HG02943 (cell line): ENCODE results near the gene PCBP2.

Experiments used
- ATAC-seq: cut with Tn5 transposase; IDR thresholded peaks from one replicate; pipeline ENCODE4 v1.9.1; 2021; ENCODE audit warnings: mild to moderate bottlenecking, low read depth, moderate library complexity; ENCODE audit not compliant: unreplicated experiment

The PCBP2 gene

GRCh38 chr12:53489242-53489864 lies 37.5 kb downstream of the PCBP2 start:
- no peak for ATAC-seq

- no peak for ATAC-seq
Measured at GRCh38 chr12:53492188-53492587, 40.3 kb downstream of the PCBP2 start.

GRCh38 chr12:53492830-53493609 lies 41.1 kb downstream of the PCBP2 start:
- ATAC-seq, result peak; percentile 86

- no peak for ATAC-seq
Measured at GRCh38 chr12:53493610-53494391, 41.9 kb downstream of the PCBP2 start.

- no peak for ATAC-seq
Measured at GRCh38 chr12:53495903-53496751, 44.2 kb downstream of the PCBP2 start.

- ATAC-seq, result no peak
Measured at GRCh38 chr12:53496752-53497032, 44.8 kb downstream of the PCBP2 start.

GRCh38 chr12:53497461-53497860 lies 45.6 kb downstream of the PCBP2 start:
- ATAC-seq, result no peak

GRCh38 chr12:53498235-53498630 lies 46.3 kb downstream of the PCBP2 start:
- no peak for ATAC-seq

- ATAC-seq, result no peak
Measured at GRCh38 chr12:53499266-53500141, 47.6 kb downstream of the PCBP2 start, which contains the start of gene MAP3K12. Gene MAP3K12 (minus strand): TSS chr12:53499458. CDS start chr12:53487391, 12,067 bp downstream.

- ATAC-seq, result no peak
Measured at GRCh38 chr12:53500142-53500775, 48.4 kb downstream of the PCBP2 start.

GRCh38 chr12:53500776-53501614 lies 49.1 kb downstream of the PCBP2 start, which contains the start of gene TARBP2:
Gene TARBP2 (plus strand): TSS chr12:53501283. CDS start chr12:53501409, 126 bp downstream.
- ATAC-seq, result peak; percentile 82

- no peak for ATAC-seq
Measured at GRCh38 chr12:53501615-53502181, 49.8 kb downstream of the PCBP2 start.

GRCh38 chr12:53502331-53502730 lies 50.4 kb downstream of the PCBP2 start:
- ATAC-seq, result no peak

- ATAC-seq, result no peak
Measured at GRCh38 chr12:53502983-53503728, 51.3 kb downstream of the PCBP2 start.

- ATAC-seq, result no peak
Measured at GRCh38 chr12:53504004-53504920, 52.4 kb downstream of the PCBP2 start.

- no peak for ATAC-seq
Measured at GRCh38 chr12:53505086-53505485, 53.2 kb downstream of the PCBP2 start.
